Measurements from ENCODE around the gene APOL3. TPM values are rescaled to one million over a fixed set of nuclear protein-coding genes. Genes with fewer than 3 reads are reported as not detected.

APOL3 gene
- total and polyA plus RNA-seq, 9 donors = 15.4 to 62.1 (median 19.4) TPM

DNA sequence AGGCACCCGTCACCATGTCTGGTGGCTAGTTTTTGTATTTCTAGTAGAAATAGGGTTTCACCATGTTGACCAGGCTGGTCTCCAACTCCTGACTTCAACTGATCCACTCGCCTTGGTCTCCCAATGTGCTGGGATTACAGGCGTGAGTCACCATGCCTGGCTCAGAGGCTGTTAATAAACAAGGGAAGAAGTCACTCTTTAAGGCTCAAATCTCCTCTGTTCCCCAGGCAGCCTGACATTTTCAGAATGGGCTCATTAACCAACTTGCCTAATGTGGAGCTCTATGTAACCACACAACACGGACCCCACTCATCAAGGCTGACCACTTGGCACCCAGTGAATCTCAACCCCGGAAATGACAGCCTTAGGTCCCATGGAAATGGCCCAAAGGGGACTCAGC, 24.1 kb downstream of the APOL3 start:
- no peak for DNase-seq
- TF ChIP-seq EP300 (IDR thresholded peaks at IDR 0.05) (no peak), POLR2A (IDR thresholded peaks at IDR 0.05) (no peak), CTCF (IDR thresholded peaks at IDR 0.05) (no peak)
- Histone ChIP-seq H3K27ac (no peak overlapping the region), H3K4me3 (no peak overlapping the region), H3K4me1 (ENCODE audit: insufficient read depth) (no peaks in the 10 kb centered on the region), H3K27me3 (no peaks in the 10 kb centered on the region), H3K36me3 (no peaks in the 10 kb centered on the region), H3K9me3 (no peaks in the 10 kb centered on the region)
- intact Hi-C loops (cut with DNase I) = no loop called here
- 64 to 73% (median 72%) methylated on average over 5 of the region's 5 CpGs for WGBS, 3 donors

GRCh38 chr22:36135306-36135980, 25.1 kb downstream of the APOL3 start:
- no peak for TF ChIP-seq POLR2A (IDR thresholded peaks at IDR 0.05)
- no peak for TF ChIP-seq EP300 (IDR thresholded peaks at IDR 0.05)
- TF ChIP-seq CTCF (IDR thresholded peaks at IDR 0.05) = no peak
- intact Hi-C loops (cut with DNase I) = no loop called here
- WGBS, 3 donors = 78 to 82% (median 79%) methylated on average over 16 of the region's 16 CpGs

GRCh38 chr22:36134182-36134581, 26.4 kb downstream of the APOL3 start:
- H3K4me3 ChIP-seq = no peak overlapping the region
- no peaks in the 10 kb centered on the region for H3K27me3 ChIP-seq
- intact Hi-C loops (cut with DNase I) = no loop called here
- TF ChIP-seq EP300 (IDR thresholded peaks at IDR 0.05) (no peak), POLR2A (IDR thresholded peaks at IDR 0.05) (no peak), CTCF (IDR thresholded peaks at IDR 0.05) (no peak)
- no peak for DNase-seq
- H3K9me3 ChIP-seq = no peaks in the 10 kb centered on the region
- H3K27ac ChIP-seq = no peak overlapping the region
- 67 to 72% (median 71%) methylated on average over 8 of the region's 8 CpGs for WGBS, 3 donors
- no peaks in the 10 kb centered on the region for H3K4me1 ChIP-seq (ENCODE audit: insufficient read depth)
- H3K36me3 ChIP-seq = no peaks in the 10 kb centered on the region

More at GRCh38 chr22:36135306-36135980, 25.1 kb downstream of the APOL3 start:
- Histone ChIP-seq H3K27ac (no peak overlapping the region), H3K27me3 (no peaks in the 10 kb centered on the region), H3K9me3 (no peaks in the 10 kb centered on the region), H3K4me3 (no peak overlapping the region), H3K36me3 (no peaks in the 10 kb centered on the region), H3K4me1 (ENCODE audit: insufficient read depth) (no peaks in the 10 kb centered on the region)
- DNase-seq = no peak

DNA sequence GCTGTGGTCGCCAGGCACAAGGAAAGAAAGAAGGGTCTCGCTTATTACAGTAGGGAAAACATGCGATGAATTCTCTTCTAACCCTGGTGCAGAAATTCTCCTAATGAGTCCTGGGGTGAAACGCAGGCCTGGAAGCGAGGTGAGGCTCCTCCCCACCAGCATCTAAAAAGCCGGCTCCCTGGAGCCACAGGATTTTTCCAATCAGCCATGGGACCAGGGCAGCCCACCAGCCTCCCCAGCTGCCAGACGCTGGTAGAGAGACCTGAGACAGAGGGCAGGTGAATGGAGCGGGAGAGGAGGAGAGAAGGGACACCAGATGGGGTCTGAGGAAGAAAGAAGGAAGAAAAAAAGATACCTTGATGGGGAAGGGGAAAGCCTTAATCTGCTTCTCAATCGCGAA, 28.6 kb downstream of the APOL3 start:
- WGBS, 3 donors = 85 to 87% (median 86%) methylated on average over 10 of the region's 10 CpGs
- Histone ChIP-seq H3K4me1 (ENCODE audit: insufficient read depth) (no peaks in the 10 kb centered on the region), H3K36me3 (no peaks in the 10 kb centered on the region), H3K4me3 (no peak overlapping the region), H3K9me3 (no peaks in the 10 kb centered on the region), H3K27ac (no peak overlapping the region), H3K27me3 (no peaks in the 10 kb centered on the region)
- DNase-seq = no peak
- no peak for TF ChIP-seq EP300 (IDR thresholded peaks at IDR 0.05)
- no peak for TF ChIP-seq CTCF (IDR thresholded peaks at IDR 0.05)
- no peak for TF ChIP-seq POLR2A (IDR thresholded peaks at IDR 0.05)
- intact Hi-C loops (cut with DNase I) = no loop called here

All from ovary (tissue), 9 donors.